HEK293T (cell line): ENCODE measurements around the gene ANGPTL7.

Experiments
- CTCF ChIA-PET: fragments of 350-600 bp; formaldehyde crosslinking; extraction: SDS; loops from one replicate; lab custom pipeline; 2021; ENCODE audit warnings: antibody characterized with exemption, inconsistent platforms; lab: Yijun Ruan, JAX
- POLR2A ChIA-PET: fragments of 350-600 bp; formaldehyde crosslinking; extraction: SDS; loops from one replicate; lab custom pipeline; 2020; ENCODE audit warnings: antibody characterized with exemption, inconsistent platforms; lab: Yijun Ruan, JAX
- DNase-seq: peaks from one replicate; pipeline ENCODE4 v3.0.0; 2012; ENCODE audit warnings: mixed read lengths; ENCODE audit errors: extremely low spot score
- ARNT ChIP-seq: fragments of 450-650 bp; IDR thresholded peaks from 2 replicates; pipeline ENCODE4 v1.6.1; 2017; ENCODE audit warnings: mild to moderate bottlenecking
- BHLHE40 ChIP-seq: fragments of 450-650 bp; IDR thresholded peaks from 2 replicates; pipeline ENCODE4 v1.6.1; 2016; ENCODE audit warnings: mild to moderate bottlenecking, moderate library complexity, borderline replicate concordance
- CTBP1 ChIP-seq: fragments of 450-650 bp; IDR thresholded peaks from 2 replicates; pipeline ENCODE4 v1.6.1; 2016; ENCODE audit warnings: borderline replicate concordance
- ELF4 ChIP-seq: fragments of 450-650 bp; IDR thresholded peaks from 2 replicates; pipeline ENCODE4 v1.6.1; 2017; ENCODE audit warnings: antibody characterized with exemption
- FOXA1 ChIP-seq: fragments of 450-650 bp; IDR thresholded peaks from 2 replicates; pipeline ENCODE4 v1.6.1; 2016; ENCODE audit warnings: mild to moderate bottlenecking
- FOXK2 ChIP-seq: fragments of 450-650 bp; IDR thresholded peaks from 2 replicates; pipeline ENCODE4 v1.6.1; 2016; ENCODE audit warnings: mild to moderate bottlenecking
- FOXM1 ChIP-seq: fragments of 450-650 bp; IDR thresholded peaks from 2 replicates; pipeline ENCODE4 v1.6.1; 2017; ENCODE audit warnings: mild to moderate bottlenecking, borderline replicate concordance
- HDGF ChIP-seq: fragments of 450-650 bp; IDR thresholded peaks from 2 replicates; pipeline ENCODE4 v1.6.1; 2017; ENCODE audit warnings: antibody characterized with exemption, borderline replicate concordance
- L3MBTL2 ChIP-seq: fragments of 450-650 bp; conservative IDR thresholded peaks from 2 replicates; pipeline ENCODE4 v1.6.1; 2016; ENCODE audit warnings: mild to moderate bottlenecking
- LEF1 ChIP-seq: fragments of 450-650 bp; IDR thresholded peaks from 2 replicates; pipeline ENCODE4 v1.6.1; 2017; ENCODE audit warnings: mild to moderate bottlenecking, borderline replicate concordance
- NFRKB ChIP-seq: fragments of 450-650 bp; IDR thresholded peaks from 2 replicates; pipeline ENCODE4 v1.6.1; 2016; ENCODE audit warnings: mild to moderate bottlenecking, moderate library complexity
- PKNOX1 ChIP-seq: fragments of 450-650 bp; IDR thresholded peaks from 2 replicates; pipeline ENCODE4 v1.6.1; 2016
- SP1 ChIP-seq: fragments of 450-650 bp; IDR thresholded peaks from 2 replicates; pipeline ENCODE4 v1.6.1; 2017
- SUZ12 ChIP-seq: fragments of 450-650 bp; IDR thresholded peaks from 2 replicates; pipeline ENCODE4 v1.6.1; 2016; ENCODE audit warnings: mild to moderate bottlenecking
- TARDBP ChIP-seq: fragments of 450-650 bp; IDR thresholded peaks from 2 replicates; pipeline ENCODE4 v1.6.1; 2016
- ZNF384 ChIP-seq: fragments of 450-650 bp; IDR thresholded peaks from 2 replicates; pipeline ENCODE4 v1.6.1; 2016

Gene ANGPTL7

GRCh38 chr1:11151826-11152612 lies 37.1 kb upstream of the ANGPTL7 start:
- DNase-seq, result no peak
- ChIA-PET POLR2A (no interaction called here), CTCF (interaction anchor here (0.5 kb wide), 1 partner anchor 73 kb away, joined by 5 read pairs; no protein-coding TSS in a partner anchor)
- TF ChIP-seq HDGF (no peak), BHLHE40 (no peak), PKNOX1 (no peak), FOXK2 (no peak), ARNT (no peak), FOXM1 (no peak), ZNF384 (no peak), FOXA1 (no peak), L3MBTL2 (no peak), TARDBP (no peak), LEF1 (no peak), NFRKB (no peak), ELF4 (no peak), SP1 (no peak)

GRCh38 chr1:11152755-11153154 lies 36.4 kb upstream of the ANGPTL7 start:
- TF ChIP-seq FOXA1, result no peak
- no peak for DNase-seq
- CTCF ChIA-PET, result interaction anchor here (0.5 kb wide), 1 partner anchor 72 kb away, joined by 5 read pairs; no protein-coding TSS in a partner anchor
- POLR2A ChIA-PET, result no interaction called here

- DNase-seq, result no peak
- CTCF ChIA-PET, result no interaction called here
- TF ChIP-seq SP1 (no peak), L3MBTL2 (no peak), NFRKB (no peak), CTBP1 (no peak), LEF1 (no peak), FOXA1 (no peak), FOXK2 (no peak), BHLHE40 (no peak), SUZ12 (no peak), TARDBP (no peak), PKNOX1 (no peak), ARNT (no peak), ZNF384 (no peak), HDGF (no peak), ELF4 (no peak), FOXM1 (no peak)
- POLR2A ChIA-PET, result no interaction called here
Measured at GRCh38 chr1:11153184-11153583, 36.0 kb upstream of the ANGPTL7 start.

- POLR2A ChIA-PET, result no interaction called here
- CTCF ChIA-PET, result no interaction called here
- no peak for TF ChIP-seq PKNOX1
- no peak for TF ChIP-seq HDGF
- TF ChIP-seq FOXM1, result no peak
- no peak for TF ChIP-seq NFRKB
- no peak for TF ChIP-seq CTBP1
- TF ChIP-seq SP1, result no peak
- no peak for TF ChIP-seq ARNT
- TF ChIP-seq SUZ12, result no peak
- no peak for TF ChIP-seq L3MBTL2
- no peak for TF ChIP-seq LEF1
- no peak for TF ChIP-seq FOXA1
- no peak for TF ChIP-seq FOXK2
- no peak for TF ChIP-seq ZNF384
- no peak for TF ChIP-seq TARDBP
- TF ChIP-seq ELF4, result no peak
- no peak for DNase-seq
Measured at GRCh38 chr1:11156441-11156840, 32.7 kb upstream of the ANGPTL7 start.

GRCh38 chr1:11156963-11157362 lies 32.2 kb upstream of the ANGPTL7 start:
- ChIA-PET CTCF (no interaction called here), POLR2A (no interaction called here)
- no peak for TF ChIP-seq LEF1
- no peak for TF ChIP-seq ELF4
- no peak for TF ChIP-seq TARDBP
- no peak for TF ChIP-seq CTBP1
- TF ChIP-seq SUZ12, result no peak
- DNase-seq, result no peak

- POLR2A ChIA-PET, result no interaction called here
- CTCF ChIA-PET, result no interaction called here
- no peak for DNase-seq
- TF ChIP-seq SP1, result no peak
- no peak for TF ChIP-seq FOXK2
- no peak for TF ChIP-seq CTBP1
- no peak for TF ChIP-seq BHLHE40
- no peak for TF ChIP-seq FOXA1
- no peak for TF ChIP-seq L3MBTL2
- TF ChIP-seq HDGF, result no peak
- TF ChIP-seq ZNF384, result no peak
- no peak for TF ChIP-seq ARNT
- no peak for TF ChIP-seq NFRKB
- no peak for TF ChIP-seq FOXM1
- TF ChIP-seq ELF4, result no peak
- TF ChIP-seq LEF1, result no peak
- no peak for TF ChIP-seq PKNOX1
- no peak for TF ChIP-seq TARDBP
- no peak for TF ChIP-seq SUZ12
Measured at GRCh38 chr1:11157394-11157793, 31.8 kb upstream of the ANGPTL7 start.
